Measurements from ENCODE around the gene ERBB3.
A peak's percentile ranks its signal among the peaks of the same experiment; 100 is the strongest.

Gene ERBB3

GRCh38 chr12:56124133-56124532 is 44.2 kb downstream of the ERBB3 start:
- Mint-ChIP-seq H3K27ac (peak overlapping the region; percentile 48), H3K4me3 (no peak overlapping the region), H3K4me1 (ENCODE audit: low read depth) (peaks cover 72% of the 10 kb centered on the region), H3K9me3 (no peaks in the 10 kb centered on the region), H3K36me3 (ENCODE audit: low read depth) (peaks cover 59% of the 10 kb centered on the region), H3K27me3 (no peaks in the 10 kb centered on the region)
- intact Hi-C loops (cut with micrococcal nuclease) = no loop called here

- intact Hi-C loops (cut with micrococcal nuclease) = loop anchor here (2.0 kb wide), 1 partner anchor 62 kb away; the partner anchor contains the start of gene SMARCC2
- Mint-ChIP-seq H3K27me3 (no peaks in the 10 kb centered on the region), H3K4me1 (ENCODE audit: low read depth) (peaks cover 74% of the 10 kb centered on the region), H3K36me3 (ENCODE audit: low read depth) (peaks cover 57% of the 10 kb centered on the region), H3K27ac (peak overlapping the region; percentile 85), H3K9me3 (no peaks in the 10 kb centered on the region), H3K4me3 (peak overlapping the region; percentile 21)
Observed at GRCh38 chr12:56126732-56127239, 46.8 kb downstream of the ERBB3 start.

GRCh38 chr12:56127485-56127887 is 47.5 kb downstream of the ERBB3 start:
- Mint-ChIP-seq H3K4me3 (peak overlapping the region; percentile 98), H3K36me3 (ENCODE audit: low read depth) (peaks cover 60% of the 10 kb centered on the region), H3K4me1 (ENCODE audit: low read depth) (peaks cover 74% of the 10 kb centered on the region), H3K27ac (peak overlapping the region; percentile 85), H3K9me3 (no peaks in the 10 kb centered on the region), H3K27me3 (no peaks in the 10 kb centered on the region)
- intact Hi-C loops (cut with micrococcal nuclease) = loop anchor here (2.0 kb wide), 1 partner anchor 61 kb away; the partner anchor contains the start of gene SMARCC2

GRCh38 chr12:56127888-56128669 is 48.1 kb downstream of the ERBB3 start, which contains the start of gene ESYT1:
ESYT1 (plus strand) TSS chr12:56128267; CDS start chr12:56128320, 53 bp downstream.
- Mint-ChIP-seq H3K9me3 (no peaks in the 10 kb centered on the region), H3K4me1 (ENCODE audit: low read depth) (peaks cover 71% of the 10 kb centered on the region), H3K27ac (peak within 1 kb of the TSS; percentile 85), H3K4me3 (peak within 1 kb of the TSS; percentile 98), H3K27me3 (no peaks in the 10 kb centered on the region), H3K36me3 (ENCODE audit: low read depth) (peaks cover 66% of the 10 kb centered on the region)
- intact Hi-C loops (cut with micrococcal nuclease) = loop anchor here (1.0 to 2.0 kb wide), 3 partner anchors 24 to 61 kb away; partner anchors contain the start of genes MYL6, PA2G4 and SMARCC2

- no peaks in the 10 kb centered on the region for H3K27me3 Mint-ChIP-seq
- peaks cover 68% of the 10 kb centered on the region for H3K4me1 Mint-ChIP-seq (ENCODE audit: low read depth)
- no peaks in the 10 kb centered on the region for H3K9me3 Mint-ChIP-seq
- peak overlapping the region; percentile 85 for H3K27ac Mint-ChIP-seq
- intact Hi-C loops (cut with micrococcal nuclease) = loop anchor here (1.0 kb wide), 2 partner anchors 24 to 30 kb away; partner anchors contain the start of genes MYL6 and PA2G4
- peak overlapping the region; percentile 98 for H3K4me3 Mint-ChIP-seq
- H3K36me3 Mint-ChIP-seq (ENCODE audit: low read depth) = peaks cover 66% of the 10 kb centered on the region
Observed at GRCh38 chr12:56128670-56129205, 48.8 kb downstream of the ERBB3 start.

- Mint-ChIP-seq H3K9me3 (no peaks in the 10 kb centered on the region), H3K27ac (peak overlapping the region; percentile 85), H3K27me3 (no peaks in the 10 kb centered on the region), H3K4me3 (peak overlapping the region; percentile 98), H3K4me1 (ENCODE audit: low read depth) (peaks cover 62% of the 10 kb centered on the region), H3K36me3 (ENCODE audit: low read depth) (peaks cover 66% of the 10 kb centered on the region)
- intact Hi-C loops (cut with micrococcal nuclease) = no loop called here
Observed at GRCh38 chr12:56129206-56129941, 49.4 kb downstream of the ERBB3 start.

- Mint-ChIP-seq H3K36me3 (ENCODE audit: low read depth) (peaks cover 71% of the 10 kb centered on the region), H3K4me3 (peak overlapping the region; percentile 98), H3K27ac (peak overlapping the region; percentile 85), H3K9me3 (no peaks in the 10 kb centered on the region), H3K4me1 (ENCODE audit: low read depth) (peaks cover 59% of the 10 kb centered on the region), H3K27me3 (no peaks in the 10 kb centered on the region)
- intact Hi-C loops (cut with micrococcal nuclease) = no loop called here
Observed at GRCh38 chr12:56129942-56130495, 50.1 kb downstream of the ERBB3 start.

- Mint-ChIP-seq H3K27ac (no peak overlapping the region), H3K4me3 (no peak overlapping the region), H3K27me3 (no peaks in the 10 kb centered on the region), H3K4me1 (ENCODE audit: low read depth) (peaks cover 59% of the 10 kb centered on the region), H3K36me3 (ENCODE audit: low read depth) (peaks cover 79% of the 10 kb centered on the region), H3K9me3 (no peaks in the 10 kb centered on the region)
- intact Hi-C loops (cut with micrococcal nuclease) = no loop called here
Observed at GRCh38 chr12:56130876-56131275, 50.9 kb downstream of the ERBB3 start.

GRCh38 chr12:56134897-56135296 is 54.9 kb downstream of the ERBB3 start:
- no peaks in the 10 kb centered on the region for H3K27me3 Mint-ChIP-seq
- intact Hi-C loops (cut with micrococcal nuclease) = no loop called here
- no peak overlapping the region for H3K4me3 Mint-ChIP-seq
- peaks cover 28% of the 10 kb centered on the region for H3K4me1 Mint-ChIP-seq (ENCODE audit: low read depth)
- no peak overlapping the region for H3K27ac Mint-ChIP-seq
- H3K36me3 Mint-ChIP-seq (ENCODE audit: low read depth) = peaks cover 100% of the 10 kb centered on the region
- H3K9me3 Mint-ChIP-seq = no peaks in the 10 kb centered on the region

- Mint-ChIP-seq H3K36me3 (ENCODE audit: low read depth) (peaks cover 100% of the 10 kb centered on the region), H3K27ac (no peak overlapping the region), H3K4me1 (ENCODE audit: low read depth) (peaks cover 27% of the 10 kb centered on the region), H3K4me3 (no peak overlapping the region), H3K9me3 (no peaks in the 10 kb centered on the region), H3K27me3 (no peaks in the 10 kb centered on the region)
- intact Hi-C loops (cut with micrococcal nuclease) = no loop called here
Observed at GRCh38 chr12:56137853-56138571, 58.0 kb downstream of the ERBB3 start.

GRCh38 chr12:56141946-56142784 is 62.2 kb downstream of the ERBB3 start:
- Mint-ChIP-seq H3K9me3 (no peaks in the 10 kb centered on the region), H3K4me3 (no peak overlapping the region), H3K36me3 (ENCODE audit: low read depth) (peaks cover 86% of the 10 kb centered on the region), H3K27ac (peak overlapping the region; percentile 57), H3K27me3 (no peaks in the 10 kb centered on the region), H3K4me1 (ENCODE audit: low read depth) (peaks cover 47% of the 10 kb centered on the region)
- intact Hi-C loops (cut with micrococcal nuclease) = no loop called here

GRCh38 chr12:56143217-56143616 is 63.3 kb downstream of the ERBB3 start:
- intact Hi-C loops (cut with micrococcal nuclease) = no loop called here
- H3K4me3 Mint-ChIP-seq = no peak overlapping the region
- H3K9me3 Mint-ChIP-seq = no peaks in the 10 kb centered on the region
- H3K4me1 Mint-ChIP-seq (ENCODE audit: low read depth) = peaks cover 47% of the 10 kb centered on the region
- peaks cover 75% of the 10 kb centered on the region for H3K36me3 Mint-ChIP-seq (ENCODE audit: low read depth)
- H3K27ac Mint-ChIP-seq = peak overlapping the region; percentile 57
- no peaks in the 10 kb centered on the region for H3K27me3 Mint-ChIP-seq

Measured in dendritic cell treated with granulocyte-macrophage colony-stimulating factor and Interleukin-4, amounts not matched to agents 40 ng/mL and 50 ng/mL, for 4 days (primary cell).